GM21528 (cell line): Measurements from ENCODE around the gene AHRR.
A peak's percentile ranks its signal among the peaks of the same experiment; 100 is the strongest.
"Not testable (repeated sequence)": the region's sequence is repeated elsewhere in the genome, so short reads cannot be mapped to it uniquely, and the experiment has no call there.

Experiments
- ATAC-seq: cut with Tn5 transposase; IDR thresholded peaks from one replicate; pipeline ENCODE4 v1.9.1; 2021; ENCODE audit warnings: mild to moderate bottlenecking, moderate library complexity; ENCODE audit not compliant: unreplicated experiment, low FRiP score

AHRR gene

DNA sequence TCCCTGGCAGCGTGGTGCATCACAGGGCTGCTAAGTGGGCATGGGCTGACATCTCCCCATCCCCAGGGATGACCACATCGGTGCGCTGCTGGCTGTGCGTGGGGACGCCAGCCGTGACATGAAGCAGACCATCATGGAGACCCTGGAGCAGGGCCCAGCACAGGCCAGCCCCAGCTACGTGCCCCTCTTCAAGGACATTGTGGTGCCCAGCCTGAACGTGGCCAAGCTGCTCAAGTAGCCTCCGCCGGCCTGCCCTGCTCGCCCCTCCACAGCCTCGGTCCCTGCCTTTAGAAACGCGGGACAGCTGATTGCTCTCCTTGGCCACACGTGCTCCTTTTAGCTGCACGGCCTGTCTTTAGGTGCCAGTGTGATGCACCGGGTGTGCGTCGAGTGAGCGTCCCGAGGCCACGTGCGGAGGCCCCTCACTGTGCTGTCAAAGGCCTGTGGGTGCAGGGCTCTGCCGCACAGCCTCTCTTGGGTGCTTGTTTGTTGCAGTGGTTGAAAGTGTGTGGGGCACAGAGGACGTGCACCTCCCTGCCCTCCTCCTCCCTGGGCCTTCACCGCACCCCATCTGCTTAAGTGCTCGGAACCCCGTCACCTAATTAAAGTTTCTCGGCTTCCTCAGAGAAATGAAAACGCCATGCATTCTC lies 145.3 kb downstream of the AHRR start:
- no peak for ATAC-seq

DNA sequence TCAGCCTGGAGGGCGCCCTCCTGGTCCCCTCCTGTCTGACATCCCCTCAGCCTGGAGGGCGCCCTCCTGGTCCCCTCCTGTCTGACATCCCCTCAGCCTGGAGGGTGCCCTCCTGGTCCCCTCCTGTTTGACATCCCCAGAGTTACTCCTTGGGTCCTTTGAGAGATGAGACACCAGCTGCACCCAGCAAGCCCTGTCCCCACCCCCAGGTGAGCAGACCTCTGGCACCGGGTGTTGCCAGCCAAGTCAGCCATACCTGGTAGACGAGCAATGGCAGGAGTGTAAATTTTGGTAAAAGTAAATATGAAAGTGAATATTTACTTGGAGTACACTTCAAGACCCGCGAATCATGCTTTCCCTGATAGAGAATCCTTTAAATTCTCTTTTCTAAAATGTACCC lies 146.9 kb downstream of the AHRR start:
- ATAC-seq = no peak

DNA sequence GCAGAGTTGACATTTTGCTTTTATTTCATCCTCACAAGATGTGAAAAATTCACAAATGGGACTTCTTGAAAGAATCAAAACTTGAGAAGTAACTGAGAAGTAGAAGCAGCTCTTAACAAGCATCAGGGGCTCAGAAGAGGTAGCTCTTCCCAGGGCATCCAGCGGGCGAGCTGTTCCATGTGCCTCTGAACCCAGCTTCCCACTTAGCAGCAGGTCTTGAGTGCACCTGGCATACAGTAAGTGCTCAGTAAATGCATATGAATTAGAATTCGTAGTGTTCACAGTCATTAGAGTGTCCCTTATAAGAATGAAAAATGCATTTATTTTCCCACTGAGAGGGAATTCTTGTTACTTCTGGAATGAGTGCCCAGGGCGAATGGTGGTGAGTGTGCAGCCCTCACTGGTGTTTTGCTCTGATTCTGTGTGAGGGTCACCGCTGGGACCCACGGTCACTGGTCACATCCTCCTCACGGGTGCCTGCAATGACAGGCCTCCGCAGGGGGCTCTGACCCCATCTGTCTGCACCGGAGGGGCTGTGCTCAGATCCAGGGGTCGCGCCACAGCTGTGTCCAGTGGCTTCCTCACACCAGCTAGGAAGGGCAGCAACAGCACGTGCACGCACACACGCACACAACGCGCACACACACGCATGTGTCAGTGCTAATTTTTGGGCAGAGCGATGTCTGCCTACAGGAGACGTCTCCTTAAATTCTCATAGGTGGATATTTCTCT lies 148.4 kb downstream of the AHRR start:
- no peak for ATAC-seq

DNA sequence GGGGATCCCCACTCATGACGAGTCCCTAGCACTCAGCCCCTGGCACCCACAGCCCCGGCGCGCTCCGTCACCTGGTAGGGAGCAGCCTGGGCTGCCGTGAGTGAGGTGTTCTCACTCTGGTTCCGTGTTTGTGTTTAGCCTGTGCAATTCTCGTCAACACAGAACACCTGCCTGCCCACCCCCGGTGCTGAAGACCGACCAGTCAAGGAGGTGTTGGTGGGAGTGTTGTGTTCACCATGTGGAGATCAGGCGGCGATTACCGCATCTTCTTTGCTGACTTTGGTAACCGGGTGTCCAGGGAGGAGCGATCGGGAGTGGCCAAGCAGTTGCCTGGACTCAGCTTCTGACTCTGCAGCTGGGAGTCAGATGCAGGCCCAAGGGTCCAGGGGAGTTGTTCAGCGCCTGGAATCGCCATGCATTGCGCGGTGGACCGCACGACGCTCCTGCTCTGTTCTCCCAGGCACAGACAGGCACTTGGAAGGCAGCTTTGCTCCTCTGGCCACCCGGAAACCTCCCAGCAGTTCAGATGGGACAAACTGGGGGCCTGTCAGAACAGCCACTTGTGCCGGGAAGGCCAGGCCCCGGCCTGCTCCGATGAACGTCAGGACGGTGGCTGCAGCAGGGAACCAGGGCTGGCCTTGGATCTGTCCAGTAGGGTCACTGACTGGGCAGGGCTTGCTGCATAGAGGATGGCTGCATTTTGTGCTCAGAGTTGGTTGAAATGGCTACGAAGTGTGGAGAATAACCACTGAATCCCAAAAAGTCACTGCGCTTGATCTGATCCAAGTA lies 149.6 kb downstream of the AHRR start:
- no peak for ATAC-seq

DNA sequence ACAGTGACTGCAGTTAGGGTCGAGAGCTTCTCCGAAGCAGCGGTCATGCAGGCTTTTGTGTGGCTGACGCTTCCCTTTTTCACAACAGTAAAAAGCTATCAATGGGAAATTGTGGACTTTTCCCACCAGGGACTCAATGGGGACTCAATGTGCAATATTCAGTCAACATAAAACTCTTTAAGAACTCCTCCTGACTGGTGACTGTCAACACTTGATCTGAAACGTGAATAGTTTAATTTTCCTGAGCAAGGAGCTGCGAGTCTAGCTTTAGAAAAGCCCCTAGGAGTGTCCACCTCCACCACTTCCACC lies 150.2 kb downstream of the AHRR start:
- ATAC-seq = no peak

DNA sequence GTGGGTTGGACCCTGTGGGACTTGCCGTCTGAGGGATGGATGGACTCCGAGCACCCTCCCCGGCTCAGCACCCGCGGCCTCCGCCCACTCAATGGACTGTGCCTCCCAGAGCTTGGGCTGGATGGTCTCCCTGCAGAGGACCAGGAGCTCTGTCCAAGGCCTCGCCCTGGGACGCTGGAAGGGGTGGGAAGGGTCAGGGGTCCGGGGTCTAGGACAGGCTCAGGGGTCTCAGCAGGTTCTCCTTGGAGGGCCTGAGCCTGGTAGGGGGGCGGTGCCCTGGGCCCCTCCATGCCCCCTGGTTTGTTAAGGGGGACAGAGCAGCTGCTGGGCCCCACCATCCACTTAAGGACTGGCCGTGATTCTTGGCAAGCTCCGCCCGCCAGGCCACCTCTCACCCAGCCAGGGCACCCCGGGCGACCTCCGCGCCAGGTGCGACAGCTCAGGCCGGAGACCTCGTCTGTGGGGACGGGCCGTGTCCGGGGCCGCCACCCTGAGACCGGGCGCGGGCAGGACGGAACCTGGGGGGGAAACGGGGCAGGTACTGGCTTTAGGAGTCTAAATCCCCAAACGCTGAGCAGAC lies 150.7 kb downstream of the AHRR start:
- ATAC-seq = peak; percentile 24

DNA sequence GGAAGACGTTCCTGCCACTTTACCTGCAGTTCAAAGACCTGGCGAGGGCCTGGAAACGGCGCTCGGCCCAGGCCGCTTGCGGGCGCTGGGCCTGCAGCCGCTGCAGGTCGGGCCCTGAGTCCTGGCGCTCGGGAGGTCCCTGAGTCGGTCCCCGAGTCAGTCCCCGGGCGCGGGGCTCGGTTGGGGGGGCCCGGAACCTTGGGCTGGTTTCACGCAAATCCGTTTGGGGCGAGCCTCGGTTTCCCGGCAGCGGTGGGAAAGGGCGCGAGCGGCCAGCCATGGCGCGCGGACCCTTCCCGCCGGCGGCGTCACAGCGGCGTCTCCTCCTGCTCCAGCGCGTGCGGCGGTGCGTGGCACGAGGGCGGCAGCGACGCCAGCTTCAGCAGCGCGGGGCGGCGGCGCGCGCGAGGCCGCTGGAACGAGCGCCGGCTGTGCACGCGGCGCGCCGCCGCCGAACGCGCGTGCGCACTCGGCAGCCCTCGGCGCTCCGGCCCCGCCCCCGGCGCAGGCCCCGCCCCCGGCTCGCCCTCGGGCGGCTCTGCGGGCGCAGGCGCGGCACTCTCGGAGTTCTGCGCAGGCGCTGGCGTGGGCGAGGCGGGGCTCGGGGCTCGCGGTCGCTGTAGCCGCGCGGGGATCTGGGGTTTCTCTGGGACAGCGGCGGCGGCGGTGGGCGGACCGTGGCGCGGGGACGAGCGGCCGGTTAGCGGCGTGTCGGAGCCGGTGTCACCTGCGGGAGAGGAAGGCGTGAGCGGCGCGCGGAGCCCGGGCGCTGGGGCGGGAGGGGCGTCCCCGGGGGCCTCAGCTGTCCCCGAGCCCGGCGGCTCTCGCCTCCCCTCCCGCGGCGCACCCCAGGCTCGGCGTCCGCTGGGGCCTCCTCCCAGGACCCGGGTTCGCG lies 151.4 kb downstream of the AHRR start:
- peak; percentile 63 for ATAC-seq

DNA sequence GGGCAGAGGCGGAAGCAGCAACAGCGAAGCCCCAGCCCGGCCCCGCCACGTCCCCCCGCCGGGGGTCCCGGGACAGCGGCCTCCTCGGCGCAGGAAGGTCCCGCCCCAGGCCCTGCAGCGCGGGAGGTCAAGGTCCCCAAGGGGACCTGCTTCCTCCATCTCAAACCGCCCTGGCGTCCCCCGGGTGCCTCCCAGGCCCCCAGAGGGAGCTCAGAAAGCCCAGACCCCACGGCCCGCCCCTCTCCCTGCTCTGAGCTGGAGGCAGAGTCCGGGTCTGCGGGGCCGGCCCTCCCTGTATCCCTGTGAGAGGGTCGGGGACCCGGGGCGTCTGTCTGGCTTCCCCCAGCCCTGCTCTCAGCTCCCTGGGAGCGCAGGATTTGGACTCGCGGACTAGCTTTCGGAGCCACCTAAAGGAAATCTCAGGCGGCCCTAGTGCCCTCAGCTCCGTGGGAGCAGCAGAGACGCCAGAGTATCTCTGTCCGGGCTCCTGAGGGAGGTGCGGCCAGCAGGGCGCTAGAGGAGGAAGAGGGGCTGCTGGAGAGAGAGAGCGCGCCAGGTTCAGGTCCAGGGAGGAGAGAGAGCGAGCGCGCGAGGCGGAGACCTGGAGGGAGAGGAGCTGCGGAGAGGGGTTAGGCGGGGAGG lies 152.2 kb downstream of the AHRR start:
- peak; percentile 19 for ATAC-seq

DNA sequence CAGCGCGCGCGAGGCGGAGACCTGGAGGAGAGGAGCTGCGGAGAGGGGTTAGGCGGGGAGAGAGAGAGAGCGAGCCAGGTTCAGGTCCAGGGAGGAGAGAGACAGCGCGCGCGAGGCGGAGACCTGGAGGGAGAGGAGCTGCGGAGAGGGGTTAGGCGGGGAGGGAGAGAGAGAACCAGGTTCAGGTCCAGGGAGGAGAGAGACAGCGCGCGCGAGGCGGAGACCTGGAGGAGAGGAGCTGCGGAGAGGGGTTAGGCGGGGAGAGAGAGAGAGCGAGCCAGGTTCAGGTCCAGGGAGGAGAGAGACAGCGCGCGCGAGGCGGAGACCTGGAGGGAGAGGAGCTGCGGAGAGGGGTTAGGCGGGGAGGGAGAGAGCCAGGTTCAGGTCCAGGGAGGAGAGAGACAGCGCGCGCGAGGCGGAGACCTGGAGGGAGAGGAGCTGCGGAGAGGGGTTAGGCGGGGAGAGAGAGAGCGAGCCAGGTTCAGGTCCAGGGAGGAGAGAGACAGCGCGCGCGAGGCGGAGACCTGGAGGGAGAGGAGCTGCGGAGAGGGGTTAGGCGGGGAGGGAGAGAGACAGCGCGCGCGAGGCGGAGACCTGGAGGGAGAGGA lies 152.8 kb downstream of the AHRR start:
- not testable (repeated sequence) for ATAC-seq

DNA sequence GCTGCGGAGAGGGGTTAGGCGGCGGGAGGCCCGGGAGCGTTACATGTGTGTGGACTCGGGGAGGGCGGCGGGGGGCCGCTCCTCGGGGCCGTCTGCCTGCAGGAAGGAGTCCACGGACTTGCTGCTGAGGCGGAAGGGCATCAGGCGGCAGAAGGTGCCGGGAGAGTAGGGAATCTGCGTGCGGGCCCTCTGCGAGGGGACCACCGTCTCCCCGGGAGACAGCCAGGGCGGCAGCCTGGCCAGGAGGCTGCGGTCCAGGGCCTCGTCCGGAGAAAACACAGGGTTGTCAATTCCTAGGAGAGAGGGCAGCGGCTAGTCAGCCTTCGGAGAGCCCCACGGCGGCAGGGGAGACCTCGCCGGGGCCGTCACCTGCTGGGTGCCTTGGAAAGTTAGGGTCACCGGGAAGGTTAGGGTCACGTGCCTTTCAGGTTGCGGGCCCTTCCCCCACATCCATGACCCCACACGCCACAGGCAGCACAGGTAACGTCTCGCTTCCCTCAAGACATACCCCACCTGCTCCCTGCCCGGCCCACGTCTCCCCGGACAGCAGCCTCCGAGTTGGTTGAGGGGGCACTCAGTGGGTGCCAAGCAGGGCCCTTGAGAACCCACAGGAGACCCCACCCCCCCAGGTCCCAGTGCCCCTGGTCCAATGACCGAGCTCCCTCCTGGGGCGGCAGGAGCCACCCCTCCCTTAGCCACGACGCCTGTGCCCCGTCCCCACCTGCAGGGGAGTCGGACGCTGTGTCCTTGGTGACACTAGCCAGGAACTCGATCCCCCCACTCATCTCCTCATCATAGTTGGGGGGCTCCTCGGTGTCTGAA lies 153.5 kb downstream of the AHRR start:
- ATAC-seq = no peak

DNA sequence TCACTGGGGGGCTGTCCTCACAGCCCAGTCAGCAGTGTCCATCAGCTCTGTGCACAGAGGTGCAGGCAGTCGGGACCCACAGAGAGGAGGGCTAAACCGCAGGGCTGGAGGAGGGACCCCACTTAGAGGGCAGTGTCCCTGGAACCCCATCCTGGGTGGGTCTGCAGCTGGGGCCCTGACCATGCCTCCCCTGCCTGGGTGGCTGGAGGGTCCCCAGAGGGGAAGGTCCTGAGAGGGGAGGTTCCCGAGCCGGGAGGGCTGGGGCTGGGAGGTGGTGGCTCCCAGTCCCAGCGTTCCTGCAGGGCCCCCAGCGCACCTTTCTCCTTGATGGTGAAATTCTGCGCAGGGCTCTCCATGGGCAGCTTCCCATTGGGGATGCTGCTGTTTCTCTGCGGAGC lies 154.2 kb downstream of the AHRR start:
- no peak for ATAC-seq

DNA sequence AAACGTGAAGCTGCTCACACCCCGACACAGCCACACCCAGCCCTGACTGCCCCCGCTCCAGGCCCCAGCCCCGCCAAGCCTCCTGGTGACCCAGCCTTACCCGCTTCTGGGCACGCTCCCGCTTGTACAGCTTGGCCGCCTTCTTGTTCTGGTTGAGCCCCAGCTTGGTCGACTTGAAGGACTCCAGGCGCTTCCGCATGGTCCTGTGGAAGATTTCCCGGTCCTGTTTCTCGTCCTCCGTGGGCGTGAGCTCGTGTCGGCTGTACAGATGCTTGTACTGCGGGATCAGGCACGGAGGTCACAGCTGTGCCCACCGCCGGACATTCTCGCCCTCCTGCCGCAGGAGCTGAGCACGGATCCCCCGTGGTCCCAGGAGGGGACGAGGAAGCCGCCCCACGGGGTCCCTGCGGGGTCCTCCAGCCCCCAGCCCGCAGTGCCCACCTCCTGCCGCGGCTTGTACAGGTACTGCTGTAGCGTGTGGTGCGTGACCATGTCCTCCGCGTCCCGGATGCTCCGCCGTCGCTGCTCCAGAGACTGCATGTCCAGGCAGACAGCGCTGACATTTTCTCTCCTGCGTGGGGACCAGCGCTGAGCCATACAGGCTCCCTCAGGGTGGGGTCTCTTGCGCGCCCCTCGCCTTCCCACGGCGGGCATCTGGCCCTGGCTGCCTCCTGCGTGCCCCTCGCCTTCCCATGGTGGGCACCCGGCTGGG lies 154.7 kb downstream of the AHRR start:
- ATAC-seq = no peak

DNA sequence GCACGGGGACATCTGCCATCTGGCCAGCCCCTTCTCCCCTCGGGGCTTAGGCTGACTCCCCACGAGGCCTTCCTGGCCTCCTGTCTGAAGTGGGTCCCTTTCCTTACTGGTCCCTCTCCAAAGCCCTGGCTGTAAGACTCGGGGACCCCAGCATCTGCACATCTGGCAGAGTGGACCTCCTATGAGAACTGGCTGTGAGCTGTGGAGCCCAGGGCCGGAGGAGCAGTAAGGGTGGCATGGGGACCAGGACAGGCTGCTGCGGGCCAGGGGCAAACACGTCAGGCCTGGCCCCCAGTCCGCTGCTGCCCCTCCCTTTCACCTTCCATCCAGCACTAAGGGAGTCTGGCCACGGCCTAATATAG lies 155.3 kb downstream of the AHRR start:
- no peak for ATAC-seq

DNA sequence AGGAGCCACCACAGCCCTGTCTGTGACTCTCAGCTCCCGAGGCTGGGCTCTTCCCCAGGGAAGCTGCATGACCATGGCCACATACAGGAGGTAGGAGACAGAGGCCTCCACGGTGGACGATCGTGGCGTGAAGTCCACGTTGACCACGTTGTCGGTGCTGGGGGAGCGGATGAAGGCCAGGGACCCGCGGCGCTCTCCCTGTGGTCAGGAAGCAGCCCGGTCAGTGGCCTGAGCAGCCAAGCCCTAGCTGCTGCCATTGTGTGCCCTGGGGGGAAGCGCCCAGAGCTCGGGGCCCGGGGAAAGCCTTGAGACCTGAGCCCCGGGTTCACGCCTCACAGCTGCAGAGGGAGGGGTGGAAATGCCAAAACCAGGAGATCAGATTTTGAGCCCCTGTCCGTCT lies 155.7 kb downstream of the AHRR start:
- no peak for ATAC-seq

DNA sequence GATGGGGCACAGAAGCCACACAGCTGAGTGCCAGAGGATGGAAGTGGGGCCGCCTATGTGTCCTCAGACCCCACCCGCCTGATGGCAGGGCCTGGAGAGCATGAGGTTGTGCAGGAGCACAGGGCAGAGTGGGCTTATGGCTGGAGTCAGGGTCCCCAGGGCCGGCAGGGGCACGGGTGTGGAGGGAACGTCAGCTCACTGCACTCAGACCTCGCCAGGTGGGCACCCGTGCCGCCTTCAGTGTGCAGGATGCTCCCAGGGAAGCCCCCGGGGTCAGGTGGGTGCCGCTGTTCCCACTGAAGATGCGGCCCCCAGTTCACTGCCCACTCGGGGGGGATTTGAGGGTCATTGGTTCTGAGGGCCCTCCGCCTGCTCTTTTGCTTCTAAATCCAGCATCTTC lies 156.4 kb downstream of the AHRR start:
- no peak for ATAC-seq

DNA sequence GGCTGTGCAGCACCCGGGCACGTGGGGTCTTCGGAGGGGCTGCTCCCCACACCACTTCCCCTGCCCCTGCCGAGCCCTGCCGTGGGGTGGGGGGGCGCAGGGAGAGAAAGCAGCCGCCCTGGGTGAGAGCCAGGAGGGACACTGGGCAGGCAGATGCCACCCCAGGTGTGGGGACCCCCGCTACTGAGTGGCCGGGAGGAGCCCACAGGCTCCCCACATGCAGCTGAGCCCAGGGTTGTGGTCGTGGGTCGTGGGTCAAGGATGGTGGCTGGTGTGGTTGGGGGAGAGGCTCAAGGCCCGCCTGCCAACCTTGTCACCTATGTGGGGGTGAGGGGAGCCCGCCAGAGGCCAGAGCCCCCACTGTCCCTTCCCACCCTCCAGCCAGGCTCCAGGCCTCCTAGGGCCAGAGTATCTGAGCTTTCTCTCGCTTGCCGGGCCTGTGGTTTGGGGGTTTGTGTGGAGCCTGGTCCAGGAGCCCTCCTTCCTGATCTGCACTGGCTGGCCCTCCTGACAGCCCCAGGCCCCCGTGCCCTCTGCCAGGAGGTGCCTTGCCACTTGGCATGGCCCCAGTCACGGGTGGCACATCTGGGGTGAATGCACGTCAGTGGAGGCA lies 157.0 kb downstream of the AHRR start:
- no peak for ATAC-seq

DNA sequence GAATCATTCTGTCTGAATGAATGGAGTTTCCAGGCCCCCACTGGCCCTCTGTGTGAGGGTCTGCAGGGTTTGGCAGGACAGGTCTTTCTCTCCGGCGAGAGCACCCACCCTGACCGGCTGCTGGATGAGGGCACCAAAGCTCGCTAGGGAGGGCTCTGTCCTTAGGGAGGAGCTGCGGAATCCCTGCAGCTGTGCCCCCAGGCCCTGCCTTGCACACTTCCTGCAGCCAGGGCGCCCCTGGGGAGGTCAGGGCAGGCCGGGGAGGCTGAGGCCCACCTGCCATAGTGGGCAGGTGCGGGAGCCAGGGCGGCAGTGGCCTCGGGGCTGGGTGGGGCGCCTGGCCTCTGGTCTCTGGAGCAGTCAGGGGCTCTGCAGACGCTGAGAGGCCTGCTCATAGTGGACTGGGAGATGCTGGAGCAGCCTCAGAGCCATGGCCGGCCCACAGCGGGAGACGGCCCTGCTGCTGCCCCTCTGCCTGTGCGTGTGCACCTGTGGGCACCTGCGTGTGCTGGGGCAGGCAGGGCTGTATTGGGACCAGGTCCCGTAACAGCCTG lies 157.5 kb downstream of the AHRR start:
- no peak for ATAC-seq
